ENCODE measurements around the gene NUTF2. TPM values are rescaled to one million over a fixed set of nuclear protein-coding genes. Genes with fewer than 3 reads are reported as not detected.
"Not testable (repeated sequence)": the region's sequence is repeated elsewhere in the genome, so short reads cannot be mapped to it uniquely, and the experiment has no call there.

Gene NUTF2
- total RNA-seq, 1 donor = 155 TPM

DNA sequence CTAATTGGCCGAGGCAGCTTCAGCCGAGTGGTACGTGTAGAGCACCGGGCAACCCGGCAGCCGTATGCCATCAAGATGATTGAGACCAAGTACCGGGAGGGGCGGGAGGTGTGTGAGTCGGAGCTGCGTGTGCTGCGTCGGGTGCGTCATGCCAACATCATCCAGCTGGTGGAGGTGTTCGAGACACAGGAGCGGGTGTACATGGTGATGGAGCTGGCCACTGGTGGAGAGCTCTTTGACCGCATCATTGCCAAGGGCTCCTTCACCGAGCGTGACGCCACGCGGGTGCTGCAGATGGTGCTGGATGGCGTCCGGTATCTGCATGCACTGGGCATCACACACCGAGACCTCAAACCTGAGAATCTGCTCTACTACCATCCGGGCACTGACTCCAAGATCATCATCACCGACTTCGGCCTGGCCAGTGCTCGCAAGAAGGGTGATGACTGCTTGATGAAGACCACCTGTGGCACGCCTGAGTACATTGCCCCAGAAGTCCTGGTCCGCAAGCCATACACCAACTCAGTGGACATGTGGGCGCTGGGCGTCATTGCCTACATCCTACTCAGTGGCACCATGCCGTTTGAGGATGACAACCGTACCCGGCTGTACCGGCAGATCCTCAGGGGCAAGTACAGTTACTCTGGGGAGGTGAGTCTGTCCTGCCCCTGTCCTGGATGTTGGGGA is 62.5 kb downstream of the NUTF2 start:
- TF ChIP-seq, protein P1, sequence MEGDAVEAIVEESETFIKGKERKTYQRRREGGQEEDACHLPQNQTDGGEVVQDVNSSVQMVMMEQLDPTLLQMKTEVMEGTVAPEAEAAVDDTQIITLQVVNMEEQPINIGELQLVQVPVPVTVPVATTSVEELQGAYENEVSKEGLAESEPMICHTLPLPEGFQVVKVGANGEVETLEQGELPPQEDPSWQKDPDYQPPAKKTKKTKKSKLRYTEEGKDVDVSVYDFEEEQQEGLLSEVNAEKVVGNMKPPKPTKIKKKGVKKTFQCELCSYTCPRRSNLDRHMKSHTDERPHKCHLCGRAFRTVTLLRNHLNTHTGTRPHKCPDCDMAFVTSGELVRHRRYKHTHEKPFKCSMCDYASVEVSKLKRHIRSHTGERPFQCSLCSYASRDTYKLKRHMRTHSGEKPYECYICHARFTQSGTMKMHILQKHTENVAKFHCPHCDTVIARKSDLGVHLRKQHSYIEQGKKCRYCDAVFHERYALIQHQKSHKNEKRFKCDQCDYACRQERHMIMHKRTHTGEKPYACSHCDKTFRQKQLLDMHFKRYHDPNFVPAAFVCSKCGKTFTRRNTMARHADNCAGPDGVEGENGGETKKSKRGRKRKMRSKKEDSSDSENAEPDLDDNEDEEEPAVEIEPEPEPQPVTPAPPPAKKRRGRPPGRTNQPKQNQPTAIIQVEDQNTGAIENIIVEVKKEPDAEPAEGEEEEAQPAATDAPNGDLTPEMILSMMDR (IDR thresholded peaks at IDR 0.05; ENCODE audit: insufficient read depth, low read length) = no peak
- DNase-seq (ENCODE audit: low read depth) = no peak
- H3K4me3 ChIP-seq (ENCODE audit: low read depth, low read length) = no peak overlapping the region

DNA sequence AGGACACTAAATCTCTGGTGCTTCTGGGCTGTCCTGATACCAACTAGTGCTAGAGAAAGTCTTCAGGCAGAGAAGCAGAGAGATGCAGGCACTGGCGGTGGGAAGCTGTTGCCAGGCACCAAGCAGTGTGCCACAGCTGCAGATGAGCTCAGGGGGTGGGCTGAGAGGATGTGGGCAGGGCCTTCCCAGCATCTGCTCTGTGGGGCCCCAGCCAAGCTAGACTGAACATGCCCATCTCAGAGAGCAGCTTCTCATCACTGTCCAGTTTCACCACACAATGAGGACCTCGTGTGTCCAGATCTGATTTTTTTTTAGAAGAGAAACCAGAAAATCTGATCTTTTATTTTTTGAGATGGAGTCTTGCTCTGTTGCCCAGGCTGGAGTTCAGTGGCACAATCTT is 63.4 kb downstream of the NUTF2 start:
- TF ChIP-seq, protein P1 (IDR thresholded peaks at IDR 0.05; ENCODE audit: insufficient read depth, low read length) = no peak
- no peak for DNase-seq (ENCODE audit: low read depth)

DNA sequence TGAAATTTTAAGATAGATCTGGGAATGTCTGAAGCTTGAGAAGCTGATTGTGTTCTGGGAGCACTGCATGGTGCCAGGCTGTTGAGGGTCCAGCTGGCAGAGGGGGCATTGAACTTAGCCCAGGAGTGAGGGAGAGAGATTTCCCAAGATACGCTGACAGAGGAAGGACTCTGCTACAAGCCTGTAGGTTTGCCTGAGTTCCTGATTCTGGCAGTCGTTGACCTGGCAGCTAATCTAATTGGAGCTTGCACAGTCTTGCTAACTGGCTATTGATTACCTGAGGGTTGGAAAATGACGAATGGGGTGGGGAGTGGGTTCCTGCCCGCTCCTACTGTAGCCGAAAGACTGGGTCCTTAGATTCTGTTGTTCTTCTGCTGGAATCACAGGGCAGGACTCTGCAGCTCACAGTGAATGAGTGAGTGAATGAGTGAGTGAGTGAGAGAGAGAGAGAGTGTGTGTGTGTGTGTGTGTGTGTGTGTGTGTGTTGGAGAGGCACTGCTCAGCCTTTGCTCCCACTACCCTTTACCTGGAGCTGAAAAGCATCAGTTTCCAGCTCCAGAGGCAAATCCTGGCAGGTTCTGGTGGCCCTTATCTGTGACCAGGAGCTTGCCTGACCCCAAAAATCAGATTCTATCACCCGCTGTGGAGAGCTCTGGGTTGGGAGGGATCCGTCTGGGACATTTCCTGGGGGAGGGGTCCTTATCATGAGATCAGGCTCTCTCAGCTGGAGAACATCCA is 68.2 kb downstream of the NUTF2 start:
- TF ChIP-seq, protein P1 (IDR thresholded peaks at IDR 0.05; ENCODE audit: insufficient read depth, low read length) = no peak
- no peak overlapping the region for H3K4me3 ChIP-seq (ENCODE audit: low read depth, low read length)
- DNase-seq (ENCODE audit: low read depth) = no peak

More for the DNA sequence above, 63.4 kb downstream of the NUTF2 start:
- no peak overlapping the region for H3K4me3 ChIP-seq (ENCODE audit: low read depth, low read length)

DNA sequence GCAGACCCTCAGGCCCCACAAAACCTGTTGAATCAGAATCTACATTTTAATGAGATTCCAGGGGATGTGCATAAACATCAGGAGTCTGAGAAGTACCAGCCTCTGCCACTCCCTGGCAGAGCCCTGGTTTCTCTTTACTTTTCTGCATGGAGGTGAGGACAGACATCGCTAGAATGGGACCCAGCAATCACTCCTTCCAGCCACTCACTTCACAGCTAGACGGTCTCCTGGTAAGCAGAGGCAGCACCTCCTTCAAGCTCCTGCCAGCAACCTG is 68.7 kb downstream of the NUTF2 start:
- not testable (repeated sequence) for H3K4me3 ChIP-seq (ENCODE audit: low read depth, low read length); DNase-seq (ENCODE audit: low read depth)

DNA sequence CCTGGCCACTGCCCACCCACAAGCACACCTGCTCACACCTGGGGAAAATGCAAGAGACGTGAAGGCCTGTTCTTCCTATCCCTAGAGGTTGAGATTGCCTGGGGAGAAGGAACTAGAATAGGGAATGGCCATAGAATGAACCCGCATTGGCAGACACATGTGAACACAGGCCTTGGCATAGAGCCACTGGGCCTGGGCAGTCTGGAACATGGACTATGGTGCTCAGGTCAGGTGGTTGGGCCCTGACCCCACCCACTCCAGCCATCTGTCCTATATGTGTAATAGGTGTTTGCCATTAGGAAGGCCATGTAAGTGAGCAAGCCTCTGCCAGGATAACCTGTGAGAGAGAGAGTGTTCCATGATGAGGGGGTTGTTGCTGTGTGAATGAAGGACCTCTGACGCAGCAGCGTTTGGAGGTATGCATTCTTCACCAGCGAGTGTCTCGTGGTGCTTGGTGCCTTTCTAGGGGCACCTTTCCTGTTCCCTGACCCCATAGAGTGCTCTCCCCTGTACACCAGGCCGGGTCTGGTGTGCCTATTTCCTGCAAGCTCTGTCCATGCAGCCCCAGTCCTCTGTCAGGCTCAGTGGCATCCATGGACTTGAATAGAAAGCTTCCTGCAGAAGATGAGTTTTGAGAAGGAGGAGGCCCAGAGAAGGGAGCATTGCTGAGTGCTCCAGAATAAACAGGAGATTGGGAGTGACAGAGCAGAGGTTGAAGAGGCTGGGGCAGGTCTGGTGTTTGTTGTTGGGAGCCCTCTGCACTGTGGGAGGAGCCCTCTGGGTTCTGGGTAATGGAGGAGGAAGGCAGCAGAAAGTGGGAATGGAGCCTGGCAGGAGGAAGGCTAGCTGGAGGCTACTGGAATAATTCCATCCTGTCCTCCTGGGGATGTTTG is 69.3 kb downstream of the NUTF2 start:
- H3K4me3 ChIP-seq (ENCODE audit: low read depth, low read length) = no peak overlapping the region
- TF ChIP-seq, protein P1 (IDR thresholded peaks at IDR 0.05; ENCODE audit: insufficient read depth, low read length) = no peak
- no peak for DNase-seq (ENCODE audit: low read depth)

DNA sequence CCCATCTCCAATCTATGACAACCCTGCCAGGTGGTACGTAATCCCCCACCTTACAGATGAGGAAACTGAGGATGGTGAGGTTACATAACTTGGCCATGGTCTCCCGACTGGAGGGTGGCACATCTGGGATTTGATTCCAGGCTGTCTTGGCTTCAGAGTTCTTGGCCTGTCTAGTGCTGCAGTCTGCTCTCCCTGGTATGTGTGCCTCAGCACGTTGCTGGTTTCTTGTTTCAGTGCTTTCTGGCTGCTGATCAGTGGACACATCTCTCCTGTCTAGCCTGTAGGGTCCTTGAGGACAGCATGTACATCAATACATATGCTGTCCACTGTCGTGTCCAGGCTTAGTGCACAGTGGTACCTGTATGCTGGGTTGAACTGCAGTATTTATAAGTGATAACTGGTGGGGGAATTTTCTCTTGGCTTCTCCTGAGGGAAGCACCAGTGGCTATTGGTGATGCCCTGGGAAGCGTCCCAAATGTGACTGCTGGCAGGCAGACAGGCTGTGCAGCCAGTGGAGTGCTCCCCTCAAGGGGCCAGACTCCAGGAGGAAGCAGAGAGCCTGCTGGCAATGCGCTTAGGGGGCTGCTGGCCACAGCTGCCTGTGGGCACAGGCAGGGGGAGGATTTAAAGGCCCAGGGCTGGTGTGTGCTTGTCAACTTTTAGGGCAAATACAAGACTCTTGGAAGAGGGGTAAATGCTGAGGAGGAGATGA is 70.6 kb downstream of the NUTF2 start:
- no peak overlapping the region for H3K4me3 ChIP-seq (ENCODE audit: low read depth, low read length)
- DNase-seq (ENCODE audit: low read depth) = peak; percentile 42
- TF ChIP-seq, protein P1 (IDR thresholded peaks at IDR 0.05; ENCODE audit: insufficient read depth, low read length) = no peak

All from fibroblast of the aortic adventitia (primary cell).